Progenitor cell of endocrine pancreas (in vitro differentiated cells): ENCODE data around the gene NUDT6. TPM values are rescaled to one million over a fixed set of nuclear protein-coding genes. Genes with fewer than 3 reads are reported as not detected.
"Not testable (repeated sequence)": the region's sequence is repeated elsewhere in the genome, so short reads cannot be mapped to it uniquely, and the experiment has no call there.

ENCODE experiments used
- DNase-seq: peaks from one replicate; pipeline ENCODE4 v3.0.0; 2021; ENCODE audit warnings: low spot score; ENCODE audit not compliant: unreplicated experiment
- H3K27ac Mint-ChIP-seq: 2 replicates; pipeline ENCODE4 v1.8.0; 2021; ENCODE audit warnings: mild to moderate bottlenecking, moderate library complexity, mixed read lengths
- H3K27me3 Mint-ChIP-seq: 2 replicates; pipeline ENCODE4 v1.8.0; 2021; ENCODE audit warnings: mixed read lengths
- H3K36me3 Mint-ChIP-seq: 2 replicates; pipeline ENCODE4 v1.8.0; 2022; ENCODE audit warnings: mixed read lengths; ENCODE audit not compliant: insufficient read depth
- H3K4me1 Mint-ChIP-seq: 2 replicates; pipeline ENCODE4 v1.8.0; 2021; ENCODE audit warnings: low read depth, mixed read lengths
- H3K4me3 Mint-ChIP-seq: 2 replicates; pipeline ENCODE4 v1.8.0; 2021; ENCODE audit warnings: low read depth, mild to moderate bottlenecking, moderate library complexity, mixed read lengths
- H3K9me3 Mint-ChIP-seq: 2 replicates; pipeline ENCODE4 v1.8.0; 2021; ENCODE audit warnings: low read depth, mixed read lengths
- CTCF ChIP-seq: fragments of 200-600 bp; sonication (generic); IDR thresholded peaks from one replicate; pipeline ENCODE4 v1.5.0; 2021; ENCODE audit warnings: antibody characterized with exemption, mild to moderate bottlenecking; ENCODE audit not compliant: unreplicated experiment
- total RNA-seq: library from RNA; stranded (reverse); gene quantifications from 2 replicates; pipeline ENCODE4 v1.2.1, GENCODE V29; 2021

Gene NUDT6
- total RNA-seq, 1 donor from 2014 or later, result 8.6 TPM

GRCh38 chr4:122952028-122952427 lies 29.6 kb upstream of the NUDT6 start:
- H3K27me3 Mint-ChIP-seq, result no peaks in the 10 kb centered on the region
- H3K27ac Mint-ChIP-seq, result no peak overlapping the region
- peaks cover 3% of the 10 kb centered on the region for H3K36me3 Mint-ChIP-seq
- H3K4me1 Mint-ChIP-seq, result no peaks in the 10 kb centered on the region
- TF ChIP-seq CTCF, result no peak
- H3K4me3 Mint-ChIP-seq, result no peak overlapping the region
- DNase-seq, result no peak
- no peaks in the 10 kb centered on the region for H3K9me3 Mint-ChIP-seq

GRCh38 chr4:122948671-122949070 lies 26.3 kb upstream of the NUDT6 start:
- TF ChIP-seq CTCF, result no peak
- Mint-ChIP-seq H3K27me3 (no peaks in the 10 kb centered on the region), H3K27ac (no peak overlapping the region), H3K9me3 (no peaks in the 10 kb centered on the region), H3K4me1 (no peaks in the 10 kb centered on the region), H3K36me3 (peaks cover 18% of the 10 kb centered on the region), H3K4me3 (no peak overlapping the region)
- no peak for DNase-seq

GRCh38 chr4:122946142-122946541 lies 23.7 kb upstream of the NUDT6 start:
- H3K27ac Mint-ChIP-seq, result no peak overlapping the region
- peaks cover 25% of the 10 kb centered on the region for H3K36me3 Mint-ChIP-seq
- no peaks in the 10 kb centered on the region for H3K4me1 Mint-ChIP-seq
- peaks cover 4% of the 10 kb centered on the region for H3K9me3 Mint-ChIP-seq
- no peak overlapping the region for H3K4me3 Mint-ChIP-seq
- no peak for DNase-seq
- no peaks in the 10 kb centered on the region for H3K27me3 Mint-ChIP-seq
- TF ChIP-seq CTCF, result no peak

- H3K4me1 Mint-ChIP-seq, H3K27ac Mint-ChIP-seq, DNase-seq, H3K4me3 Mint-ChIP-seq, H3K27me3 Mint-ChIP-seq, H3K9me3 Mint-ChIP-seq: not testable (repeated sequence)
- peaks cover 26% of the 10 kb centered on the region for H3K36me3 Mint-ChIP-seq
These were observed 22.7 kb upstream of the NUDT6 start for GRCh38 chr4:122945136-122945535.

GRCh38 chr4:122932763-122933162 lies 10.4 kb upstream of the NUDT6 start:
- Mint-ChIP-seq H3K9me3 (no peaks in the 10 kb centered on the region), H3K27me3 (no peaks in the 10 kb centered on the region), H3K4me3 (no peak overlapping the region), H3K36me3 (peaks cover 9% of the 10 kb centered on the region), H3K27ac (no peak overlapping the region), H3K4me1 (no peaks in the 10 kb centered on the region)
- no peak for DNase-seq
- no peak for TF ChIP-seq CTCF

GRCh38 chr4:122930862-122931261 lies 8.5 kb upstream of the NUDT6 start:
- peak; percentile 67 for TF ChIP-seq CTCF
- Mint-ChIP-seq H3K36me3 (peaks cover 5% of the 10 kb centered on the region), H3K27me3 (no peaks in the 10 kb centered on the region), H3K4me1 (no peaks in the 10 kb centered on the region), H3K9me3 (no peaks in the 10 kb centered on the region), H3K27ac (no peak overlapping the region), H3K4me3 (no peak overlapping the region)
- DNase-seq, result no peak
